Panc1 (cell line): ENCODE data around the gene APBB3. TPM values are rescaled to one million over a fixed set of nuclear protein-coding genes. Genes with fewer than 3 reads are reported as not detected.

Experiments
- ATAC-seq: fragments of 200-7000 bp; cut with Tn5 transposase; 2 replicates; pipeline ENCODE4 v1.9.1; 2020; ENCODE audit warnings: mild to moderate bottlenecking, moderate library complexity
- BruUV-seq: library from RNA; stranded (reverse); fragments of 400-500 nt; replicated peaks from 2 replicates; lab custom pipeline; 2021; lab: Mats Ljungman, UMichigan
- CTCF ChIA-PET: fragments of 300-600 bp; sonication (Branson Sonifier 250); formaldehyde crosslinking; loops from one replicate; lab custom pipeline; 2022; ENCODE audit warnings: antibody characterized with exemption; lab: Charles Lee
- POLR2A ChIA-PET: fragments of 300-600 bp; sonication (Branson Sonifier 250); formaldehyde crosslinking; loops from one replicate; lab custom pipeline; 2022; ENCODE audit warnings: antibody characterized with exemption; lab: Charles Lee
- DNase-seq: peaks from one replicate; pipeline ENCODE4 v3.0.0-alpha.2; 2010; ENCODE audit warnings: low read depth, low spot score
- H3K27ac ChIP-seq: 2 replicates; pipeline ENCODE4 v1.5.1; 2011; ENCODE audit warnings: mild to moderate bottlenecking, low read length, inconsistent platforms
- H3K27me3 ChIP-seq: fragments of 200-500 bp; sonication (Bioruptor generic); 2 replicates; pipeline ENCODE4 v1.6.0; 2014; ENCODE audit warnings: low read length, inconsistent platforms; ENCODE audit not compliant: control insufficient read depth, insufficient read depth
- H3K36me3 ChIP-seq: fragments of 200-500 bp; sonication (Bioruptor generic); 2 replicates; pipeline ENCODE4 v1.5.1; 2014; ENCODE audit warnings: inconsistent platforms, mild to moderate bottlenecking, low read length, moderate library complexity; ENCODE audit not compliant: control insufficient read depth, insufficient read depth
- H3K4me1 ChIP-seq: 2 replicates; pipeline ENCODE4 v1.5.1; 2011; ENCODE audit warnings: inconsistent platforms, mild to moderate bottlenecking, low read length, moderate library complexity; ENCODE audit not compliant: control insufficient read depth, insufficient read depth
- H3K4me3 ChIP-seq, 2 experiments: 2 replicates each; pipeline ENCODE4 v1.5.1; 2011 to 2012; ENCODE audit warnings: low read depth in 2 of 2, low read length in 2 of 2, mild to moderate bottlenecking in 2 of 2, inconsistent platforms in 1 of 2, moderate library complexity in 1 of 2
- H3K9me3 ChIP-seq: fragments of 200-500 bp; sonication (Bioruptor generic); 2 replicates; pipeline ENCODE4 v1.5.1; 2014; ENCODE audit warnings: low read depth, mild to moderate bottlenecking, inconsistent platforms, low read length, moderate library complexity; ENCODE audit not compliant: control insufficient read depth, insufficient read depth
- CTCF ChIP-seq: fragments of 450-650 bp; IDR thresholded peaks from 2 replicates; pipeline ENCODE4 v1.5.1; 2017; ENCODE audit warnings: mild to moderate bottlenecking
- POLR2AphosphoS5 ChIP-seq: IDR thresholded peaks from 2 replicates; pipeline ENCODE4 v1.6.1; 2012; ENCODE audit warnings: mild to moderate bottlenecking, low read depth, low read length, moderate library complexity
- REST ChIP-seq, 2 experiments: IDR thresholded peaks; 2 replicates each; pipeline ENCODE4 v1.6.1; 2011 to 2012; ENCODE audit warnings: low read depth in 2 of 2, control low read depth in 1 of 2, low read length in 1 of 2, mild to moderate bottlenecking in 1 of 2, moderate library complexity in 1 of 2; ENCODE audit not compliant: insufficient read depth in 1 of 2
- SIN3A ChIP-seq: IDR thresholded peaks from 2 replicates; pipeline ENCODE4 v1.6.1; 2012; ENCODE audit warnings: low read depth, mild to moderate bottlenecking, low read length, moderate library complexity, borderline replicate concordance; ENCODE audit not compliant: insufficient read depth
- TCF7L2 ChIP-seq: IDR thresholded peaks from 2 replicates; pipeline ENCODE4 v1.6.1; 2011; ENCODE audit warnings: mild to moderate bottlenecking, low read depth, low read length, inconsistent platforms
- in situ Hi-C: cut with HindIII; loops from 2 replicates; pipeline ENCODE4 v1.10.0; 2016; ENCODE audit warnings: low sequenced_read_pairs, low pct_unique_long_range_greater_than_20kb
- intact Hi-C: fragments of 100-400 bp; cut with micrococcal nuclease; formaldehyde crosslinking; loops from one replicate; pipeline ENCODE4 v1.10.0; 2022; ENCODE audit not compliant: unreplicated experiment
- total RNA-seq: library from RNA; stranded (reverse); gene quantifications from one replicate; pipeline ENCODE4 v1.2.1, GENCODE V29; 2021; ENCODE audit not compliant: unreplicated experiment

Gene APBB3
- total RNA-seq, 1 experiment from 2014 or later = 28.6 TPM

GRCh38 chr5:140609126-140609525, 44.7 kb upstream of the APBB3 start:
- in situ Hi-C loops = no loop called here

GRCh38 chr5:140608722-140609121, 44.3 kb upstream of the APBB3 start:
- no peak for DNase-seq
- Histone ChIP-seq H3K27ac (no peak overlapping the region), H3K9me3 (no peaks in the 10 kb centered on the region), H3K4me1 (no peaks in the 10 kb centered on the region), H3K36me3 (no peaks in the 10 kb centered on the region), H3K27me3 (no peaks in the 10 kb centered on the region), H3K4me3 (no peak overlapping the region)
- in situ Hi-C loops (no loop called here), intact Hi-C loops (no loop called here)
- TF ChIP-seq POLR2AphosphoS5 = no peak
- TF ChIP-seq SIN3A = no peak
- no peak for TF ChIP-seq CTCF
- no peak for TF ChIP-seq REST (IDR thresholded peaks at IDR 0.05; ENCODE audit: insufficient read depth in 1 of 2, low read depth in 2 of 2, low read length in 1 of 2)
- no peak for TF ChIP-seq TCF7L2
- BruUV-seq = no TSS peak
- ChIA-PET POLR2A (interaction anchor here (0.6 kb wide), 1 partner anchor 319 kb away, joined by 7 read pairs; no protein-coding TSS in a partner anchor), CTCF (no interaction called here)
- ATAC-seq = no peak

More at GRCh38 chr5:140609126-140609525, 44.7 kb upstream of the APBB3 start:
- no peaks in the 10 kb centered on the region for H3K4me1 ChIP-seq
- no peak for ATAC-seq
- no peak for DNase-seq
- BruUV-seq = no TSS peak
- POLR2A ChIA-PET = interaction anchor here (0.6 kb wide), 1 partner anchor 320 kb away, joined by 7 read pairs; no protein-coding TSS in a partner anchor
- H3K36me3 ChIP-seq = no peaks in the 10 kb centered on the region
- intact Hi-C loops = no loop called here
- CTCF ChIA-PET = no interaction called here
- no peaks in the 10 kb centered on the region for H3K9me3 ChIP-seq
- H3K27ac ChIP-seq = no peak overlapping the region
- no peaks in the 10 kb centered on the region for H3K27me3 ChIP-seq
- no peak for TF ChIP-seq POLR2AphosphoS5
- no peak for TF ChIP-seq REST (IDR thresholded peaks at IDR 0.05; ENCODE audit: insufficient read depth in 1 of 2, low read depth in 2 of 2, low read length in 1 of 2)
- TF ChIP-seq CTCF = no peak
- TF ChIP-seq TCF7L2 = no peak
- no peak overlapping the region for H3K4me3 ChIP-seq
